Mammary epithelial cell (primary cell): ENCODE measurements around the gene PHACTR3.

Source experiments
- CTCF ChIP-seq, 2 donors: IDR thresholded peaks in 1 of 2; conservative IDR thresholded peaks in 1 of 2; 2 replicates each; pipeline ENCODE4 v1.5.1; 2011 to 2012; ENCODE audit warnings: inconsistent platforms in 2 of 2, low read length in 2 of 2, mild to moderate bottlenecking in 2 of 2, control low read depth in 1 of 2, low read depth in 1 of 2; ENCODE audit not compliant: insufficient read depth in 1 of 2; ENCODE audit errors: extremely low read depth in 1 of 2
- EZH2 ChIP-seq: IDR thresholded peaks from 2 replicates; pipeline ENCODE4 v1.6.1; 2012; ENCODE audit warnings: low read length, inconsistent platforms, borderline replicate concordance

GRCh38 chr20:59776059-59776603 is 171.8 kb downstream of the PHACTR3 start:
- TF ChIP-seq EZH2 (no peak), CTCF (conservative IDR thresholded peaks at IDR 0.05 in 1 of 2, IDR thresholded peaks at IDR 0.05 in 1 of 2; ENCODE audit: extremely low read depth in 1 of 2, insufficient read depth in 1 of 2, low read depth in 1 of 2, low read length in 2 of 2) (no peak)
